ENCODE measurements around the gene COBL. TPM values are rescaled to one million over a fixed set of nuclear protein-coding genes. Genes with fewer than 3 reads are reported as not detected.

Gene COBL
- total RNA-seq, 1 experiment from 2014 or later = 63.6 TPM

DNA sequence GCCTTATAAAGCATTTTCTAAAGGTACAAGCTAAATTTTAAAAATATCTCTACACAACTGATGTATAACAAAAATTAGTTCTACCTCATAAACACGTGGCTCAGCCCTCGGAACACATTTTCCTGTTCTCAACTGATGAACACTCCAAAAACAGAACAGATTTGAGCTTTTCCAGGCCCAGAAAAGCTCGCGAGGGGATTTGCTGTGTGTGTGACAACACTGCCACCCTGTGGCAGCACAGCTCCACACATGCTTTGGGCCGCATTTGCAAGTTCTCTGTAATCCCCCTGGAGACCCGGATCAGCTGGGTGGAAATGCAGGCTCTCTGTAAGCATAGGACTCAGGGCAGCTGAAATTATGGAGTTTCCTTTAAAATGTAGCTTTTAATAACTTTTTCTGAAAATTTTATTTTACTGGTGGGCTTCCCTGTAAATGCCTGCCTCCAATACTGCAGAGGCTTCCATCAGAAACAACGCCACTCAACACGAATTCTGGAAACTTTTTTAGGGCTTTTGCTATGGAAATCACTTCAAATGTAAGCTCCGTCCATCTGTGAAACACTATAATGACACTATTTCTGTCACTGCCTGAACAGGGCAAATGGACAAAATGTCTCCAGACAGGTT lies 155.5 kb downstream of the COBL start:
- peaks cover 1% of the 10 kb centered on the region; the same call in 1 of the 2 replicates for H3K36me3 ChIP-seq (ENCODE audit: control insufficient read depth, insufficient read depth, low read length)
- TF ChIP-seq, protein P1, sequence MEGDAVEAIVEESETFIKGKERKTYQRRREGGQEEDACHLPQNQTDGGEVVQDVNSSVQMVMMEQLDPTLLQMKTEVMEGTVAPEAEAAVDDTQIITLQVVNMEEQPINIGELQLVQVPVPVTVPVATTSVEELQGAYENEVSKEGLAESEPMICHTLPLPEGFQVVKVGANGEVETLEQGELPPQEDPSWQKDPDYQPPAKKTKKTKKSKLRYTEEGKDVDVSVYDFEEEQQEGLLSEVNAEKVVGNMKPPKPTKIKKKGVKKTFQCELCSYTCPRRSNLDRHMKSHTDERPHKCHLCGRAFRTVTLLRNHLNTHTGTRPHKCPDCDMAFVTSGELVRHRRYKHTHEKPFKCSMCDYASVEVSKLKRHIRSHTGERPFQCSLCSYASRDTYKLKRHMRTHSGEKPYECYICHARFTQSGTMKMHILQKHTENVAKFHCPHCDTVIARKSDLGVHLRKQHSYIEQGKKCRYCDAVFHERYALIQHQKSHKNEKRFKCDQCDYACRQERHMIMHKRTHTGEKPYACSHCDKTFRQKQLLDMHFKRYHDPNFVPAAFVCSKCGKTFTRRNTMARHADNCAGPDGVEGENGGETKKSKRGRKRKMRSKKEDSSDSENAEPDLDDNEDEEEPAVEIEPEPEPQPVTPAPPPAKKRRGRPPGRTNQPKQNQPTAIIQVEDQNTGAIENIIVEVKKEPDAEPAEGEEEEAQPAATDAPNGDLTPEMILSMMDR (IDR thresholded peaks at IDR 0.05; ENCODE audit: insufficient read depth in 1 of 2, low read depth in 1 of 2, low read length in 1 of 2, severe bottlenecking in 1 of 2, unreplicated experiment in 1 of 2) = peak; percentile 94
- Mint-ChIP-seq H3K36me3 (ENCODE audit: insufficient read depth, unreplicated experiment) (peaks cover 21% of the 10 kb centered on the region), H3K9me3 (ENCODE audit: unreplicated experiment) (no peaks in the 10 kb centered on the region), H3K4me1 (ENCODE audit: low read depth, unreplicated experiment) (peaks cover 24% of the 10 kb centered on the region), H3K4me3 (ENCODE audit: unreplicated experiment) (no peak overlapping the region), H3K27me3 (ENCODE audit: insufficient read depth, unreplicated experiment) (no peaks in the 10 kb centered on the region), H3K27ac (ENCODE audit: unreplicated experiment) (no peak overlapping the region)
- intact Hi-C loops (cut with micrococcal nuclease; ENCODE audit: unreplicated experiment) = loop anchor here (1.0 to 10.0 kb wide), 7 partner anchors 94 to 1069 kb away; no protein-coding TSS in a partner anchor
- peaks cover 4% of the 10 kb centered on the region for H3K4me1 ChIP-seq
- POLR2A ChIA-PET = interaction anchor here (0.6 to 0.7 kb wide), 2 partner anchors 147 to 609 kb away, joined by 3 read pairs; no protein-coding TSS in a partner anchor
- no TSS peak for BruUV-seq (replicated peaks)
- CTCF ChIA-PET = interaction anchor here (0.6 to 3.1 kb wide), 28 partner anchors 9 to 1069 kb away, joined by 3 to 44 read pairs (median 4); no protein-coding TSS in a partner anchor
- no peak overlapping the region for H3K4me3 ChIP-seq (ENCODE audit: low read depth, low read length)
- DNase-seq = peak; percentile 65 to 79
- no peaks in the 10 kb centered on the region for H3K27me3 ChIP-seq (replicated peaks; ENCODE audit: control insufficient read depth, insufficient read depth, low read length)
- no peaks in the 10 kb centered on the region for H3K9me3 ChIP-seq

DNA sequence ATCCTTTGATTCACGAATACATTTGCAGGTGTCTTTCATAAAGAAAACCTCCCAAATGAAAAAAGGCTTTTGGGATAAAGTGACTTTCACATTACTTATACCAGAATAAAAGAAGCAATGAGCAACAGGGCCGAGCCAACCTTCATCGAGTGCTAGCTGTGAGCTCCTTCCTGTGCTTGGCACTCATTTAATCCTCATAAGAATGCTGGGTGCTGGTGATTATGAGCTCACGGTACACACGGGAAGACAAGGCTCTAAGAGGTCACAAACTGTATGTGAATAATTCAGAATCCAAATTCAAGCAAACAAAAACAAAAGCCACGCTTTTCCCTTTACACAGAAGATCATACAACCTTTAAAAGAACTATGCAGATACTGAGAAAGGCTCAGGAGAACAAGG lies 156.2 kb downstream of the COBL start:
- intact Hi-C loops (cut with micrococcal nuclease; ENCODE audit: unreplicated experiment) = loop anchor here (2.0 to 10.0 kb wide), 5 partner anchors 94 to 686 kb away; no protein-coding TSS in a partner anchor
- no TSS peak for BruUV-seq (replicated peaks)
- CTCF ChIA-PET = interaction anchor here (0.6 to 3.1 kb wide), 27 partner anchors 8 to 1068 kb away, joined by 3 to 44 read pairs (median 4); no protein-coding TSS in a partner anchor

DNA sequence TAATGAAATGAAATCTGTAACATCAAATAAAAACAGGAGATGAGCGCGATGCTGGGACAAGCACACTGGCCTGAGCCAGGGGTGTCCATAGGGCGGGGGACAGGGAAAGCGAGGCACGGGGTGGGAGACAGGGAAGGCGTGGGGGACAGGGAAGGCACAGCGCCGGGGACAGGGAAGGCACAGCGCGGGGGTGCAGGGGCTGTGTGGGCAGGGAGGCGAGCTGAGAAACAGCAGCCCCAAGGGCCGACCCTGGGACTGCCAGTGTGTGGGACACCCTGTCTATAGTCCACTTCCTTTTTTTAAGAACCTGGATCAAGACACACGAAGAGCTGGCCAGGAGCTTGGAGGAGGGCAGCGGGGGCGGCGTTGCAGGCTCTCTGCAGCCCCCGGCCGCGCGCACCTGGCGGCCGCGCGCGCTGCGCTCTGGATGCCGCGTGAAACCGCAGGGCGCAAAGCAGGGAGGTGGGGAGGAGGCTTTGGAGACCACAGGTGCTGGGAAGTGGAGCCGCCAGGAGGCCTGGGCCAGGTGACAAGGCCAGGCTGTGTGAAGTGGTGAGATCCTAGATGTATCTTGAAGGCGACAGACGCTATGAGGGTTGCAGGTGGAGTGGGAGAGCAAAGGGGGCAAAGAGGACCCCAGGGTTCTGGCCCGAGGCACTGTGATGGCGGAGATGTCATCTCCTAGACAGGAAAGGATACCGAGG lies 157.7 kb downstream of the COBL start:
- ChIA-PET POLR2A (no interaction called here), CTCF (interaction anchor here (0.7 kb wide), 1 partner anchor 130 kb away, joined by 3 read pairs; no protein-coding TSS in a partner anchor)
- H3K27ac Mint-ChIP-seq (ENCODE audit: unreplicated experiment) = no peak overlapping the region
- Histone ChIP-seq H3K9me3 (no peaks in the 10 kb centered on the region), H3K36me3 (ENCODE audit: control insufficient read depth, insufficient read depth, low read length) (peaks cover 1% of the 10 kb centered on the region; the same call in 1 of the 2 replicates), H3K4me3 (ENCODE audit: low read depth, low read length) (no peak overlapping the region), H3K27me3 (replicated peaks; ENCODE audit: control insufficient read depth, insufficient read depth, low read length) (no peaks in the 10 kb centered on the region), H3K4me1 (peaks cover 4% of the 10 kb centered on the region)
- TF ChIP-seq, protein P1 (IDR thresholded peaks at IDR 0.05; ENCODE audit: insufficient read depth in 1 of 2, low read depth in 1 of 2, low read length in 1 of 2, severe bottlenecking in 1 of 2, unreplicated experiment in 1 of 2) = no peak
- H3K4me1 Mint-ChIP-seq (ENCODE audit: low read depth, unreplicated experiment) = peaks cover 11% of the 10 kb centered on the region
- no TSS peak for BruUV-seq (replicated peaks)
- DNase-seq = no peak
- H3K27me3 Mint-ChIP-seq (ENCODE audit: insufficient read depth, unreplicated experiment) = no peaks in the 10 kb centered on the region
- H3K4me3 Mint-ChIP-seq (ENCODE audit: unreplicated experiment) = no peak overlapping the region
- H3K36me3 Mint-ChIP-seq (ENCODE audit: insufficient read depth, unreplicated experiment) = peaks cover 35% of the 10 kb centered on the region
- intact Hi-C loops (cut with micrococcal nuclease; ENCODE audit: unreplicated experiment) = no loop called here
- no peaks in the 10 kb centered on the region for H3K9me3 Mint-ChIP-seq (ENCODE audit: unreplicated experiment)

More for the DNA sequence above, 156.2 kb downstream of the COBL start:
- Histone ChIP-seq H3K4me3 (ENCODE audit: low read depth, low read length) (no peak overlapping the region), H3K4me1 (peaks cover 4% of the 10 kb centered on the region), H3K27me3 (replicated peaks; ENCODE audit: control insufficient read depth, insufficient read depth, low read length) (no peaks in the 10 kb centered on the region), H3K9me3 (no peaks in the 10 kb centered on the region), H3K36me3 (ENCODE audit: control insufficient read depth, insufficient read depth, low read length) (peaks cover 1% of the 10 kb centered on the region; the same call in 1 of the 2 replicates)
- Mint-ChIP-seq H3K4me3 (ENCODE audit: unreplicated experiment) (no peak overlapping the region), H3K4me1 (ENCODE audit: low read depth, unreplicated experiment) (peaks cover 19% of the 10 kb centered on the region), H3K27me3 (ENCODE audit: insufficient read depth, unreplicated experiment) (no peaks in the 10 kb centered on the region), H3K27ac (ENCODE audit: unreplicated experiment) (no peak overlapping the region), H3K36me3 (ENCODE audit: insufficient read depth, unreplicated experiment) (peaks cover 23% of the 10 kb centered on the region), H3K9me3 (ENCODE audit: unreplicated experiment) (no peaks in the 10 kb centered on the region)
- POLR2A ChIA-PET = no interaction called here
- DNase-seq = no peak
- TF ChIP-seq, protein P1 (IDR thresholded peaks at IDR 0.05; ENCODE audit: insufficient read depth in 1 of 2, low read depth in 1 of 2, low read length in 1 of 2, severe bottlenecking in 1 of 2, unreplicated experiment in 1 of 2) = no peak

All from Caco-2 (cell line).